Measurements from ENCODE around the gene DND1.
A peak's percentile ranks its signal among the peaks of the same experiment; 100 is the strongest.
"Not testable (repeated sequence)": the region's sequence is repeated elsewhere in the genome, so short reads cannot be mapped to it uniquely, and the experiment has no call there.

Gene DND1

GRCh38 chr5:140672455-140673186 is 755 bp downstream of the DND1 start:
- no peak for DNase-seq (ENCODE audit: low spot score)

- DNase-seq (ENCODE audit: low spot score) = no peak
Observed at GRCh38 chr5:140671472-140672125, 1.8 kb downstream of the DND1 start.

GRCh38 chr5:140671035-140671434 is 2.3 kb downstream of the DND1 start:
- not testable (repeated sequence) for DNase-seq (ENCODE audit: low spot score)

- peak; percentile 96 for DNase-seq (ENCODE audit: low spot score)
Observed at GRCh38 chr5:140664359-140665119, 8.8 kb downstream of the DND1 start, which contains the start of gene WDR55. TSS of gene WDR55 (plus strand) at chr5:140664904. CDS start at chr5:140664913, 9 bp downstream.

GRCh38 chr5:140664030-140664358 is 9.4 kb downstream of the DND1 start:
- DNase-seq (ENCODE audit: low spot score) = no peak

- not testable (repeated sequence) for DNase-seq (ENCODE audit: low spot score)
Observed at GRCh38 chr5:140660371-140660770, 13.0 kb downstream of the DND1 start.

GRCh38 chr5:140658870-140659269 is 14.5 kb downstream of the DND1 start:
- DNase-seq (ENCODE audit: low spot score) = no peak

GRCh38 chr5:140647042-140647419 is 26.3 kb downstream of the DND1 start:
- peak; percentile 68 for DNase-seq (ENCODE audit: low spot score)

- no peak for DNase-seq (ENCODE audit: low spot score)
Observed at GRCh38 chr5:140642718-140643117, 30.7 kb downstream of the DND1 start.

GRCh38 chr5:140641716-140642115 is 31.7 kb downstream of the DND1 start:
- DNase-seq (ENCODE audit: low spot score) = no peak

- DNase-seq (ENCODE audit: low spot score) = peak; percentile 95
Observed at GRCh38 chr5:140639148-140639981, 34.0 kb downstream of the DND1 start, which contains the start of gene TMCO6. TSS of gene TMCO6 (plus strand) at chr5:140639451. CDS start at chr5:140639528, 77 bp downstream.

GRCh38 chr5:140638898-140639147 is 34.6 kb downstream of the DND1 start:
- DNase-seq (ENCODE audit: low spot score) = not testable (repeated sequence)

GRCh38 chr5:140637371-140638100 is 35.8 kb downstream of the DND1 start:
- no peak for DNase-seq (ENCODE audit: low spot score)

- DNase-seq (ENCODE audit: low spot score) = no peak
Observed at GRCh38 chr5:140635291-140636257, 37.8 kb downstream of the DND1 start.

GRCh38 chr5:140634103-140634502 is 39.3 kb downstream of the DND1 start:
- DNase-seq (ENCODE audit: low spot score) = no peak

- no peak for DNase-seq (ENCODE audit: low spot score)
Observed at GRCh38 chr5:140633501-140633900, 39.9 kb downstream of the DND1 start.

- no peak for DNase-seq (ENCODE audit: low spot score)
Observed at GRCh38 chr5:140633021-140633471, 40.3 kb downstream of the DND1 start, which contains the start of gene CD14. TSS of gene CD14 (minus strand) at chr5:140633175. CDS start at chr5:140633071, 104 bp downstream.

- no peak for DNase-seq (ENCODE audit: low spot score)
Observed at GRCh38 chr5:140632366-140633020, 40.9 kb downstream of the DND1 start.

- DNase-seq (ENCODE audit: low spot score) = no peak
Observed at GRCh38 chr5:140631831-140632365, 41.5 kb downstream of the DND1 start.

Data from left forelimb (tissue), 1 donor.